IMR-90 (cell line): ENCODE data around the gene PRPSAP1. TPM values are rescaled to one million over a fixed set of nuclear protein-coding genes. Genes with fewer than 3 reads are reported as not detected.

Source experiments
- ATAC-seq: fragments of 200-7000 bp; cut with Tn5 transposase; 2 replicates; pipeline ENCODE4 v1.9.1; 2020; ENCODE audit warnings: low read depth, mild to moderate bottlenecking, moderate library complexity
- BruUV-seq: library from RNA; stranded (reverse); fragments of 400-500 nt; replicated peaks from 2 replicates; lab custom pipeline; 2021; lab: Mats Ljungman, UMichigan
- CTCF ChIA-PET: fragments of 300-600 bp; formaldehyde crosslinking; extraction: SDS; loops from one replicate; lab custom pipeline; 2021; ENCODE audit warnings: antibody characterized with exemption; lab: Yijun Ruan, JAX
- POLR2A ChIA-PET: fragments of 300-600 bp; sonication (Branson Sonifier 250); formaldehyde crosslinking; loops from one replicate; lab custom pipeline; 2022; ENCODE audit warnings: antibody characterized with exemption; ENCODE audit not compliant: unreplicated experiment; lab: Charles Lee
- DNase-seq: peaks from one replicate; pipeline ENCODE4 v3.0.0; 2013
- H2AFZ ChIP-seq: replicated peaks from 2 replicates; pipeline ENCODE3; 2013; ENCODE audit warnings: low read length, mild to moderate bottlenecking; ENCODE audit not compliant: poor library complexity
- H2AK5ac ChIP-seq: 2 replicates; pipeline ENCODE4 v1.6.1; 2013; ENCODE audit warnings: low read depth, low read length, inconsistent platforms
- H2AK9ac ChIP-seq: replicated peaks from 2 replicates; pipeline ENCODE3; 2013; ENCODE audit warnings: mild to moderate bottlenecking, low read depth, low read length, moderate library complexity; ENCODE audit not compliant: poor library complexity
- H2BK120ac ChIP-seq: 2 replicates; pipeline ENCODE4 v1.6.1; 2013; ENCODE audit warnings: low read depth, low read length, inconsistent platforms
- H2BK15ac ChIP-seq: 3 replicates; pipeline ENCODE4 v1.6.1; 2013; ENCODE audit warnings: low read depth, low read length, inconsistent platforms
- H2BK20ac ChIP-seq: 2 replicates; pipeline ENCODE4 v1.6.1; 2013; ENCODE audit warnings: low read depth, mild to moderate bottlenecking, inconsistent platforms, low read length, moderate library complexity
- H2BK5ac ChIP-seq: 2 replicates; pipeline ENCODE4 v1.6.1; 2013; ENCODE audit warnings: mild to moderate bottlenecking, low read depth, low read length, inconsistent platforms; ENCODE audit not compliant: poor library complexity, severe bottlenecking
- H3K14ac ChIP-seq: replicated peaks from 2 replicates; pipeline ENCODE4 v1.6.1; 2013; ENCODE audit warnings: low read depth, low read length, inconsistent platforms
- H3K18ac ChIP-seq: 2 replicates; pipeline ENCODE4 v1.6.1; 2013; ENCODE audit warnings: low read depth, low read length, control low read depth
- H3K23ac ChIP-seq: 2 replicates; pipeline ENCODE4 v1.6.1; 2013; ENCODE audit warnings: low read depth, low read length, inconsistent platforms
- H3K27ac ChIP-seq: 2 replicates; pipeline ENCODE4 v1.5.1; 2013; ENCODE audit warnings: mild to moderate bottlenecking, control low read depth, low read length; ENCODE audit not compliant: insufficient read depth
- H3K27me3 ChIP-seq: 2 replicates; pipeline ENCODE4 v1.6.1; 2013; ENCODE audit warnings: low read length; ENCODE audit not compliant: control insufficient read depth, insufficient read depth
- H3K36me3 ChIP-seq: 2 replicates; pipeline ENCODE4 v1.6.1; 2013; ENCODE audit warnings: low read length, mixed read lengths; ENCODE audit not compliant: control insufficient read depth, insufficient read depth
- H3K4ac ChIP-seq: 2 replicates; pipeline ENCODE4 v1.6.1; 2013; ENCODE audit warnings: low read depth, low read length, inconsistent platforms
- H3K4me1 ChIP-seq: 2 replicates; pipeline ENCODE4 v1.6.1; 2013; ENCODE audit warnings: low read length, mixed read lengths; ENCODE audit not compliant: control insufficient read depth, insufficient read depth
- H3K4me2 ChIP-seq: 2 replicates; pipeline ENCODE4 v1.6.1; 2013; ENCODE audit warnings: low read depth, mild to moderate bottlenecking, control low read depth, low read length, moderate library complexity
- H3K4me3 ChIP-seq: 2 replicates; pipeline ENCODE4 v1.5.1; 2013; ENCODE audit warnings: low read depth, mild to moderate bottlenecking, control low read depth, low read length, moderate library complexity; ENCODE audit not compliant: insufficient read depth
- H3K56ac ChIP-seq: 2 replicates; pipeline ENCODE4 v1.6.1; 2013; ENCODE audit warnings: low read length, inconsistent platforms; ENCODE audit not compliant: insufficient read depth; ENCODE audit errors: extremely low read depth
- H3K79me1 ChIP-seq, 2 experiments: 2 replicates each; pipeline ENCODE4 v1.6.1; 2013; ENCODE audit warnings: low read length in 2 of 2, inconsistent platforms in 1 of 2, low read depth in 1 of 2
- H3K9ac ChIP-seq: 2 replicates; pipeline ENCODE4 v1.6.1; 2013; ENCODE audit warnings: low read depth, low read length, control low read depth
- H3K9me1 ChIP-seq: 2 replicates; pipeline ENCODE4 v1.6.1; 2013; ENCODE audit warnings: low read length, inconsistent platforms; ENCODE audit not compliant: insufficient read depth
- H3K9me3 ChIP-seq: 2 replicates; pipeline ENCODE4 v1.6.1; 2013; ENCODE audit warnings: low read length; ENCODE audit not compliant: control insufficient read depth, insufficient read depth
- H4K20me1 ChIP-seq: 2 replicates; pipeline ENCODE4 v1.6.1; 2013; ENCODE audit warnings: low read length, inconsistent platforms; ENCODE audit not compliant: insufficient read depth
- H4K5ac ChIP-seq: 2 replicates; pipeline ENCODE4 v1.6.1; 2013; ENCODE audit warnings: mild to moderate bottlenecking, low read depth, low read length, control low read depth
- H4K8ac ChIP-seq, 2 experiments: 2 replicates each; pipeline ENCODE4 v1.6.1; 2013; ENCODE audit warnings: low read depth in 2 of 2, low read length in 2 of 2, control low read depth in 1 of 2, inconsistent platforms in 1 of 2
- H4K91ac ChIP-seq: 2 replicates; pipeline ENCODE4 v1.6.1; 2013; ENCODE audit warnings: low read depth, low read length, inconsistent platforms; ENCODE audit not compliant: insufficient read depth
- MAFK ChIP-seq: IDR thresholded peaks from 2 replicates; pipeline ENCODE4 v1.6.1; 2012; ENCODE audit warnings: low read depth, low read length, improper control_type of control experiment
- POLR2A ChIP-seq: IDR thresholded peaks from 2 replicates; pipeline ENCODE4 v1.6.1; 2012; ENCODE audit warnings: mild to moderate bottlenecking, low read depth, low read length
- RAD21 ChIP-seq: IDR thresholded peaks from 2 replicates; pipeline ENCODE4 v1.6.1; 2012; ENCODE audit warnings: low read length, improper control_type of control experiment
- RCOR1 ChIP-seq: IDR thresholded peaks from 2 replicates; pipeline ENCODE4 v1.6.1; 2012; ENCODE audit warnings: mild to moderate bottlenecking, low read length, improper control_type of control experiment; ENCODE audit not compliant: insufficient replicate concordance
- RFX5 ChIP-seq: IDR thresholded peaks from 2 replicates; pipeline ENCODE4 v1.8.0; 2012; ENCODE audit warnings: low read depth, mild to moderate bottlenecking, low read length, moderate library complexity
- WGBS, 2 experiments: methylation state at CpG; one replicate each; pipeline versions ENCODE4 v1.1.5 to v1.1.7; 2013; ENCODE audit warnings: missing lambda C conversion rate in 2 of 2; ENCODE audit not compliant: insufficient read length in 1 of 2; ENCODE audit errors: extremely low coverage in 2 of 2; 5-methylcytosine and 5-hydroxymethylcytosine counted together
- dilution Hi-C: fragments of 300-500 bp; cut with HindIII; formaldehyde crosslinking; loops from one replicate; pipeline ENCODE4 v1.14.3; 2018; ENCODE audit warnings: low sequenced_read_pairs; ENCODE audit not compliant: unreplicated experiment
- in situ Hi-C: fragments of 300-500 bp; cut with MboI; formaldehyde crosslinking; loops from 3 replicates; pipeline ENCODE4 v1.14.3; 2019; ENCODE audit warnings: low sequenced_read_pairs, inconsistent platforms, mixed read lengths
- intact Hi-C: fragments of 100-400 bp; cut with micrococcal nuclease; formaldehyde crosslinking; loops from 2 replicates; pipeline ENCODE4 v1.10.0; 2022
- microRNA-seq, 2 experiments: library from miRNA; stranded (forward) in 1 of 2; unstranded in 1 of 2; fragments of 10-50 nt in 1 of 2; fragments of <30 nt in 1 of 2; gene quantifications in 1 of 2; microRNA quantifications in 1 of 2; one replicate each; pipeline versions ENCODE3 to v1.1.0; 2013 to 2020; ENCODE audit not compliant: insufficient read depth in 1 of 2, insufficient read length in 1 of 2, unreplicated experiment in 1 of 2
- polyA plus RNA-seq, 3 experiments: library from polyadenylated mRNA; depleted of rRNA; stranded (reverse); fragments of >200 nt; gene quantifications; 2 replicates each; pipeline ENCODE4 v1.2.3, GENCODE V29; 2012; ENCODE audit warnings: low replicate concordance in 1 of 3
- small RNA-seq, 5 experiments: library from RNA; depleted of rRNA; stranded (forward); fragments of <200 nt; gene quantifications; one replicate each; pipeline ENCODE3, GENCODE V24; 2012
- total RNA-seq: library from RNA; depleted of rRNA; stranded (reverse); fragments of >200 nt; gene quantifications from 2 replicates; pipeline ENCODE4 v1.2.3, GENCODE V29; 2012; rRNA removed

Gene PRPSAP1
- total and polyA plus RNA-seq, 2 of the 4 experiments (the other 2 are of a cell fraction), result 34.4 to 48.6 TPM

DNA sequence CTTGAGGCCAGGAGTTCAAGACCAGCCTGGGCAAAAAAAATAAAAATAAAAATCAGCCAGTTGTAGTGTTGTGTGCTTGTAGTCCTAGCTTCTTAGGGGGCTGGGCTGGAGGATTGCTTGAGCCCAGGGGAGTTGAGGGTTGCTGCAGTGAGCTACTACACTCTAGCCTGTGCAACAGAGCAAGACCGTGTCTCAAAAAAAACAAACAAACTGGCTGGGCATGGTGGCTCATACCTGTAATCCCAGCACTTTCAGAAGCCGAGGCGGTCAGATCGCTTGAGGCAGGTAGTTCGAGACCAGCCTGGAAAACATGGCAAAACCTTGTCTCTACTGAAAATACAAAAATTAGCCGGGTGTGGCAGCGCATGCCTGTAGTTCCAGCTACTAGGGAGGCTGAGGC, 93.5 kb downstream of the PRPSAP1 start:
- CTCF ChIA-PET, result interaction anchor here (0.6 kb wide), 1 partner anchor 77 kb away, joined by 3 read pairs; no protein-coding TSS in a partner anchor
- TF ChIP-seq POLR2A (no peak), RCOR1 (no peak), RFX5 (no peak), RAD21 (no peak), MAFK (no peak)
- H4K5ac ChIP-seq, result no peak overlapping the region
- H3K79me1 ChIP-seq, result 0 out of 4 replicates have a peak, but pooled peaks cover 0 to 10% of the 10 kb centered on the region in 2 experiments
- H2AK5ac ChIP-seq, result no peak overlapping the region; the same call in 1 of the 2 replicates
- H3K4me3 ChIP-seq, result no peak overlapping the region
- dilution Hi-C loops (no loop called here), intact Hi-C loops (no loop called here), in situ Hi-C loops (no loop called here)
- H3K18ac ChIP-seq, result no peak overlapping the region
- no peak overlapping the region for H2AFZ ChIP-seq
- no peak overlapping the region for H3K9ac ChIP-seq
- POLR2A ChIA-PET, result no interaction called here
- H2AK9ac ChIP-seq, result no peak overlapping the region
- H4K8ac ChIP-seq, result no peak overlapping the region
- no peaks in the 10 kb centered on the region for H4K20me1 ChIP-seq
- no peak overlapping the region for H3K4ac ChIP-seq
- H3K4me1 ChIP-seq, result peaks cover 2% of the 10 kb centered on the region
- H2BK15ac ChIP-seq, result no peak overlapping the region
- ATAC-seq (no peak), DNase-seq (no peak)
- H3K27me3 ChIP-seq, result no peaks in the 10 kb centered on the region
- BruUV-seq, result no TSS peak
- no peak overlapping the region for H2BK20ac ChIP-seq
- H3K14ac ChIP-seq, result no peak overlapping the region
- H3K23ac ChIP-seq, result no peak overlapping the region
- no peak overlapping the region for H3K4me2 ChIP-seq
- H4K91ac ChIP-seq, result no peak overlapping the region
- H3K56ac ChIP-seq, result no peak overlapping the region
- H3K27ac ChIP-seq, result no peak overlapping the region
- peaks cover 10% of the 10 kb centered on the region for H3K9me1 ChIP-seq
- H3K36me3 ChIP-seq, result no peaks in the 10 kb centered on the region
- no peak overlapping the region for H2BK5ac ChIP-seq
- WGBS, 2 experiments, result 93% methylated on average over 2 of the region's 7 CpGs; no CpG with 5 or more reads in 1 of the 2 experiments
- H2BK120ac ChIP-seq, result no peak overlapping the region
- no peaks in the 10 kb centered on the region for H3K9me3 ChIP-seq

Small RNA genes lying within 50 kb of the gene (microRNA-seq; reads per million reads assigned to microRNA genes)
- gene RF00019 (ENCODE audit: insufficient read depth, insufficient read length), result not detected
- gene RNU6-24P (ENCODE audit: insufficient read depth, insufficient read length), result not detected

Small RNA genes lying within 50 kb of the gene (small RNA-seq; reads per million reads assigned to genes)
- gene RF00019 (0 reads per million in 5 experiments), gene RNU6-24P (0 to 0.60 (median 0.04) reads per million in 5 experiments)

Other genes starting within 250 kb of the PRPSAP1 start
- not detected in 2 replicates for gene FOXJ1, start 212.7 kb downstream of the PRPSAP1 start, total RNA-seq
- 0.05 TPM in 1 of 2 replicates, not detected in the other for gene FOXJ1, start 212.7 kb downstream of the PRPSAP1 start, polyA plus RNA-seq (2012; rRNA removed)
- gene RNF157, start 113.4 kb downstream of the PRPSAP1 start, total RNA-seq, result 0.54 and 0.83 TPM in 2 replicates
- 1.1 and 1.3 TPM in 2 replicates for gene RNF157, start 113.4 kb downstream of the PRPSAP1 start, polyA plus RNA-seq (2012; rRNA removed)
- 0.90 and 1.4 TPM in 2 replicates for gene UBALD2, start 88.6 kb downstream of the PRPSAP1 start, total RNA-seq
- gene UBALD2, start 88.6 kb downstream of the PRPSAP1 start, polyA plus RNA-seq (2012; rRNA removed), result 12.1 and 19.9 TPM in 2 replicates
- gene QRICH2, start 45.6 kb downstream of the PRPSAP1 start, total RNA-seq, result 3.9 and 4.8 TPM in 2 replicates
- 4.3 and 4.7 TPM in 2 replicates for gene QRICH2, start 45.6 kb downstream of the PRPSAP1 start, polyA plus RNA-seq (2012; rRNA removed)
- gene SPHK1, start 30.7 kb upstream of the PRPSAP1 start, total RNA-seq, result 44.4 and 45.8 TPM in 2 replicates
- gene SPHK1, start 30.7 kb upstream of the PRPSAP1 start, polyA plus RNA-seq (2012; rRNA removed), result 82.7 and 94.2 TPM in 2 replicates
- 17.6 and 20.0 TPM in 2 replicates for gene UBE2O, start 99.2 kb upstream of the PRPSAP1 start, total RNA-seq
- 14.3 and 17.6 TPM in 2 replicates for gene UBE2O, start 99.2 kb upstream of the PRPSAP1 start, polyA plus RNA-seq (2012; rRNA removed)
- not detected in 2 replicates for gene AANAT, start 113.7 kb upstream of the PRPSAP1 start, total RNA-seq
- 0.19 and 0.21 TPM in 2 replicates for gene AANAT, start 113.7 kb upstream of the PRPSAP1 start, polyA plus RNA-seq (2012; rRNA removed)
- 1.3 and 1.4 TPM in 2 replicates for gene RHBDF2, start 147.5 kb upstream of the PRPSAP1 start, total RNA-seq
- gene RHBDF2, start 147.5 kb upstream of the PRPSAP1 start, polyA plus RNA-seq (2012; rRNA removed), result 8.3 and 10.0 TPM in 2 replicates
- 1.3 and 1.7 TPM in 2 replicates for gene CYGB, start 183.8 kb upstream of the PRPSAP1 start, total RNA-seq
- gene CYGB, start 183.8 kb upstream of the PRPSAP1 start, polyA plus RNA-seq (2012; rRNA removed), result 2.9 and 3.5 TPM in 2 replicates
- gene PRCD, start 186.1 kb upstream of the PRPSAP1 start, total RNA-seq, result under 0.01 TPM in 1 of 2 replicates, not detected in the other
- 0.32 TPM in 2 replicates for gene PRCD, start 186.1 kb upstream of the PRPSAP1 start, polyA plus RNA-seq (2012; rRNA removed)
- gene ST6GALNAC2, start 231.9 kb upstream of the PRPSAP1 start, total RNA-seq, result not detected in 2 replicates
- gene ST6GALNAC2, start 231.9 kb upstream of the PRPSAP1 start, polyA plus RNA-seq (2012; rRNA removed), result 0.10 TPM in 1 of 2 replicates, not detected in the other